ENCODE results near the gene PRSS36.

Gene PRSS36

DNA sequence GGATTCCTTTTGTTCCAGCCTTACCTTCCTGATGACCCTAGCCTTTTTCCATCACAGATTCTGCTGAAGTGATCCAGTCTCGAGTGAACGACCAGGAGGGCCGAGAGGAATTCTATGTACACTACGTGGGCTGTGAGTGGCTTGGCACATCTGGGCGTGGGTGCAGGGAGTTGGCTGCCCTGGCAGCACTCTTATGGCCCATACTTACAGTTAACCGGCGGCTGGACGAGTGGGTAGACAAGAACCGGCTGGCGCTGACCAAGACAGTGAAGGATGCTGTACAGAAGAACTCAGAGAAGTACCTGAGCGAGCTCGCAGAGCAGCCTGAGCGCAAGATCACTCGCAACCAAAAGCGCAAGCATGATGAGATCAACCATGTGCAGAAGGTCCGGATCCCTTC, 29.7 kb downstream of the PRSS36 start:
- Histone ChIP-seq H3K27me3 (ENCODE audit: insufficient read depth, low read length, poor library complexity) (no peaks in the 10 kb centered on the region), H3K18ac (ENCODE audit: low read length) (no peak overlapping the region), H3K23ac (ENCODE audit: low read length) (no peak overlapping the region), H3K56ac (ENCODE audit: low read length) (no peak overlapping the region), H3K4me3 (ENCODE audit: low read length) (no peak overlapping the region), H2BK5ac (ENCODE audit: low read length) (no peak overlapping the region), H3K36me3 (ENCODE audit: control insufficient read depth, insufficient read depth, low read length) (peaks cover 4% of the 10 kb centered on the region), H4K5ac (ENCODE audit: low read length) (no peak overlapping the region), H3K4me1 (ENCODE audit: control insufficient read depth, low read depth, low read length) (no peaks in the 10 kb centered on the region), H2BK15ac (replicated peaks; ENCODE audit: low read depth) (no peak overlapping the region), H4K8ac (ENCODE audit: low read depth, low read length) (no peak overlapping the region), H2AK5ac (ENCODE audit: low read length) (no peak overlapping the region), H3K79me2 (ENCODE audit: control insufficient read depth, insufficient read depth, low read length) (peaks cover 11% of the 10 kb centered on the region), H3K27ac (ENCODE audit: low read depth, low read length) (no peak overlapping the region), H2BK120ac (ENCODE audit: low read depth, low read length) (no peak overlapping the region), H3K4me2 (ENCODE audit: low read length) (no peak overlapping the region), H3K4ac (ENCODE audit: low read depth, low read length) (no peak overlapping the region), H3K79me1 (ENCODE audit: low read length) (peaks cover 11% of the 10 kb centered on the region), H3K9ac (ENCODE audit: low read length) (no peak overlapping the region)
- no CpG with 5 or more reads among the region's 16 CpGs for WGBS (ENCODE audit: extremely low coverage, insufficient coverage, low lambda C conversion rate)
- no peak for DNase-seq

DNA sequence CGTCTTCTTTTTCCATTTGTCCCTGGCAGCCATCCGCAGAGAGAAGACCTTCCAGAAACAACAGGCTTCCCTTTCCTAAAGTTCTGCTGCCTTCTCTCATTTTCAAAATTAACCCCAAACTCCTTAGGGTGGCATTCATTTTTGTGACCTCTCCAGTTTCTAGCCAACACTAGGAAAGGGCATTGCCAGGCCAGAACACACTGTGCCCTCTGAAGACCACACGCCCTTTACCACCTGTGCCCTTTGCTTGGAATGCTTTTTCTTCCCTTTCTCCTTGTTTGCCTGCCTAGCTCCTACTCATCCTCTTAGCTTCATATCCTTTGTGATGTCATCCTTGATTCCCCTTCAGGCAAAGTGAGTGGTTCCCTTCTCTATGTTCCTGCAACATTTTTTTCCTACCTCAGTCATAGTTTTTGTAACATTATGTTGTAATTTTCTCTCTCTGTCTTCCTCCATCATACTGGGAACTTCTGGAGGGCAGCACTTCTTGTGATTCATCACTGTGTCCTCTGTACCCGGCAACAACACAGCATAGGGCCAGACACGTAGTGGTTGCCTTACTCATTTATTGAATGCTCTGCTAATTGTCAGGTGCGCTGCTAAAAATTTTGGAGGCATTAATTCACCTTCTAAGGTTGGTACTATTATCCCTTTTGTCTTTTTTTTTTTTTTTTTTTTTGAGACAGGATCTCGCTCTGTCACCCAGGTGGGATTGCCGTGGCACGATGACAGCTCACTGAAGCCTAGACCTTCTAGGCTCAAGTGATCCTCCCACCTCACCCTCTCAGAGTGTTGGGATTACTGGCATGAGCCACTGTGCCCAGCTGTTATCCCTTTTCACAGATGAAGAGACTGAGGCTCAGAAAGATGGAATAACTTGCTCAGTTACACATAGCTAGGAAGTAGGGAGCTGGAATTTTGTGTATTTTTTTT, 31.4 kb downstream of the PRSS36 start:
- Histone ChIP-seq H3K79me2 (ENCODE audit: control insufficient read depth, insufficient read depth, low read length) (peaks cover 11% of the 10 kb centered on the region), H2BK15ac (replicated peaks; ENCODE audit: low read depth) (no peak overlapping the region), H3K23ac (ENCODE audit: low read length) (no peak overlapping the region), H3K4me2 (ENCODE audit: low read length) (peak overlapping the region; percentile 100), H3K4ac (ENCODE audit: low read depth, low read length) (no peak overlapping the region), H3K27me3 (ENCODE audit: insufficient read depth, low read length, poor library complexity) (no peaks in the 10 kb centered on the region), H3K18ac (ENCODE audit: low read length) (no peak overlapping the region), H4K5ac (ENCODE audit: low read length) (no peak overlapping the region), H2AK5ac (ENCODE audit: low read length) (no peak overlapping the region), H3K4me3 (ENCODE audit: low read length) (peak overlapping the region; percentile 90), H2BK5ac (ENCODE audit: low read length) (no peak overlapping the region), H4K8ac (ENCODE audit: low read depth, low read length) (no peak overlapping the region), H3K79me1 (ENCODE audit: low read length) (peaks cover 11% of the 10 kb centered on the region), H3K9ac (ENCODE audit: low read length) (peak overlapping the region; percentile 93), H3K56ac (ENCODE audit: low read length) (peak overlapping the region; percentile 96), H2BK120ac (ENCODE audit: low read depth, low read length) (no peak overlapping the region), H3K27ac (ENCODE audit: low read depth, low read length) (no peak overlapping the region), H3K4me1 (ENCODE audit: control insufficient read depth, low read depth, low read length) (no peaks in the 10 kb centered on the region), H3K36me3 (ENCODE audit: control insufficient read depth, insufficient read depth, low read length) (peaks cover 4% of the 10 kb centered on the region)
- no CpG with 5 or more reads among the region's 9 CpGs for WGBS (ENCODE audit: extremely low coverage, insufficient coverage, low lambda C conversion rate)
- no peak for DNase-seq

DNA sequence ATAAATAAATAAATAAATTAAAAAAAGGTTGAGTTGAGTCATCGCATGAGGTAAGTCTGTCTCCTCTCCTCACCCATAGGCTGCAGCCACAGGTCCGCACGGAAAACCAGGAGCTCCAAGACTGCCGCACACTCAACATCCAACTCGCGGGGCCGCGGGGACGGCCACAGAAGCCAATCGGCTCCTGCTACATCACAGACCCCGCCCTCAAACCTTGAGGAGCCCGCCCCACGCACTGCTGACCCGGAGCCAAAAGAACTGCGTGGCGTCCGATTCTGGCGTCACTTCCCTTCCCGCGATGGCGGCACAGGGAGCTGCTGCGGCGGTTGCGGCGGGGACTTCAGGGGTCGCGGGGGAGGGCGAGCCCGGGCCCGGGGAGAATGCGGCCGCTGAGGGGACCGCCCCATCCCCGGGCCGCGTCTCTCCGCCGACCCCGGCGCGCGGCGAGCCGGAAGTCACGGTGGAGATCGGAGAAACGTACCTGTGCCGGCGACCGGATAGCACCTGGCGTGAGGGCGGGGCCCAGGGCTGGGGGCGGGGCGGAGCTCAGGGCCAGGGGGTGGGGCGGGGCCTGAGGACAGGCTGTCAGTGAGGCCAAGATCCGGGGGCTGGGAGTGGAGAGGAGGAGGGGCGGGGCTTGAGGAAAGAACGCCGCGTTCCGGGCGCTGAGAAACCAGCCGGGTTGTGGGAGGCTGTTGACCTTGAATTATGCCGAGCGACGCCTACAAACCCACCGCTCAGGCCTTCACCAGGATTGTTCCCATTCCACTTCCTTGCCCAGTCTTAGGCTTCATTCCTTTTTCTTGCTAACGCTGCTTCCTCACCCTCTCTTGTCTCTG, 32.3 kb downstream of the PRSS36 start, which contains the start of gene KAT8:
Gene KAT8, plus strand, starts transcription at position 281 of the 839 bp plus-strand sequence. Its CDS starts 18 bp downstream, at position 299.
- Histone ChIP-seq H3K27ac (ENCODE audit: low read depth, low read length) (peak within 1 kb of the TSS; percentile 80), H3K4me3 (ENCODE audit: low read length) (peak within 1 kb of the TSS; percentile 90), H3K36me3 (ENCODE audit: control insufficient read depth, insufficient read depth, low read length) (peaks cover 4% of the 10 kb centered on the region), H3K56ac (ENCODE audit: low read length) (peak within 1 kb of the TSS; percentile 96), H4K5ac (ENCODE audit: low read length) (no peak within 1 kb of the TSS), H3K9ac (ENCODE audit: low read length) (peak within 1 kb of the TSS; percentile 93), H3K4me1 (ENCODE audit: control insufficient read depth, low read depth, low read length) (no peaks in the 10 kb centered on the region), H2BK120ac (ENCODE audit: low read depth, low read length) (peak within 1 kb of the TSS; percentile 48), H2AK5ac (ENCODE audit: low read length) (no peak within 1 kb of the TSS), H3K79me1 (ENCODE audit: low read length) (peaks cover 11% of the 10 kb centered on the region), H3K4ac (ENCODE audit: low read depth, low read length) (peak within 1 kb of the TSS; percentile 76), H3K79me2 (ENCODE audit: control insufficient read depth, insufficient read depth, low read length) (peaks cover 11% of the 10 kb centered on the region), H3K23ac (ENCODE audit: low read length) (no peak within 1 kb of the TSS), H2BK15ac (replicated peaks; ENCODE audit: low read depth) (no peak within 1 kb of the TSS), H2BK5ac (ENCODE audit: low read length) (no peak within 1 kb of the TSS), H3K18ac (ENCODE audit: low read length) (peak within 1 kb of the TSS; percentile 99), H4K8ac (ENCODE audit: low read depth, low read length) (no peak within 1 kb of the TSS), H3K27me3 (ENCODE audit: insufficient read depth, low read length, poor library complexity) (no peaks in the 10 kb centered on the region), H3K4me2 (ENCODE audit: low read length) (peak within 1 kb of the TSS; percentile 100)
- DNase-seq: peak; percentile 99
- WGBS (ENCODE audit: extremely low coverage, insufficient coverage, low lambda C conversion rate): no CpG with 5 or more reads among the region's 68 CpGs

DNA sequence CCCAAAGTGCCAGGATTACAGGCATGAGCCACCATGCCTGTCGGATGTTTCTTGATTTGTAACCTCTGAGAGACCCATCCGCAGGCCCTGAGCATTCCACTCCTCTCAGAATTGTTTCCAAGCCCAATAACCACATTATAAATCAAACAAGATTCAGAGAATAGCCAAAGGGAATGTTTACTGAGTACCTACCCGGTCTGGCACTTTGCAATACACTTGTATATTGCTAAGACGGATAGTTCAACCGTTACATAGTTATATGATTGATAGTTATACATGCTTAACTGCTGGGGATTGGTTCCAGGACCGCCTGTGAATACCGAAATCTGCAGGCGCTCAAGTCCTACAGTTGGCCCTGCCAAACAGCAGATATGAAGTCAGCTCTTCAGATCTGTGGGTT, 35.4 kb downstream of the PRSS36 start:
- Histone ChIP-seq H3K27ac (ENCODE audit: low read depth, low read length) (no peak overlapping the region), H2AK5ac (ENCODE audit: low read length) (no peak overlapping the region), H3K4me2 (ENCODE audit: low read length) (no peak overlapping the region), H2BK120ac (ENCODE audit: low read depth, low read length) (no peak overlapping the region), H3K23ac (ENCODE audit: low read length) (no peak overlapping the region), H3K27me3 (ENCODE audit: insufficient read depth, low read length, poor library complexity) (no peaks in the 10 kb centered on the region), H3K56ac (ENCODE audit: low read length) (no peak overlapping the region), H3K4me1 (ENCODE audit: control insufficient read depth, low read depth, low read length) (no peaks in the 10 kb centered on the region), H4K8ac (ENCODE audit: low read depth, low read length) (no peak overlapping the region), H3K18ac (ENCODE audit: low read length) (no peak overlapping the region), H3K79me2 (ENCODE audit: control insufficient read depth, insufficient read depth, low read length) (peaks cover 11% of the 10 kb centered on the region), H2BK5ac (ENCODE audit: low read length) (no peak overlapping the region), H3K36me3 (ENCODE audit: control insufficient read depth, insufficient read depth, low read length) (peaks cover 4% of the 10 kb centered on the region), H3K4me3 (ENCODE audit: low read length) (no peak overlapping the region), H4K5ac (ENCODE audit: low read length) (no peak overlapping the region), H3K79me1 (ENCODE audit: low read length) (peaks cover 15% of the 10 kb centered on the region), H2BK15ac (replicated peaks; ENCODE audit: low read depth) (no peak overlapping the region), H3K9ac (ENCODE audit: low read length) (no peak overlapping the region), H3K4ac (ENCODE audit: low read depth, low read length) (no peak overlapping the region)
- WGBS (ENCODE audit: extremely low coverage, insufficient coverage, low lambda C conversion rate): no CpG with 5 or more reads among the region's 8 CpGs
- DNase-seq: no peak

DNA sequence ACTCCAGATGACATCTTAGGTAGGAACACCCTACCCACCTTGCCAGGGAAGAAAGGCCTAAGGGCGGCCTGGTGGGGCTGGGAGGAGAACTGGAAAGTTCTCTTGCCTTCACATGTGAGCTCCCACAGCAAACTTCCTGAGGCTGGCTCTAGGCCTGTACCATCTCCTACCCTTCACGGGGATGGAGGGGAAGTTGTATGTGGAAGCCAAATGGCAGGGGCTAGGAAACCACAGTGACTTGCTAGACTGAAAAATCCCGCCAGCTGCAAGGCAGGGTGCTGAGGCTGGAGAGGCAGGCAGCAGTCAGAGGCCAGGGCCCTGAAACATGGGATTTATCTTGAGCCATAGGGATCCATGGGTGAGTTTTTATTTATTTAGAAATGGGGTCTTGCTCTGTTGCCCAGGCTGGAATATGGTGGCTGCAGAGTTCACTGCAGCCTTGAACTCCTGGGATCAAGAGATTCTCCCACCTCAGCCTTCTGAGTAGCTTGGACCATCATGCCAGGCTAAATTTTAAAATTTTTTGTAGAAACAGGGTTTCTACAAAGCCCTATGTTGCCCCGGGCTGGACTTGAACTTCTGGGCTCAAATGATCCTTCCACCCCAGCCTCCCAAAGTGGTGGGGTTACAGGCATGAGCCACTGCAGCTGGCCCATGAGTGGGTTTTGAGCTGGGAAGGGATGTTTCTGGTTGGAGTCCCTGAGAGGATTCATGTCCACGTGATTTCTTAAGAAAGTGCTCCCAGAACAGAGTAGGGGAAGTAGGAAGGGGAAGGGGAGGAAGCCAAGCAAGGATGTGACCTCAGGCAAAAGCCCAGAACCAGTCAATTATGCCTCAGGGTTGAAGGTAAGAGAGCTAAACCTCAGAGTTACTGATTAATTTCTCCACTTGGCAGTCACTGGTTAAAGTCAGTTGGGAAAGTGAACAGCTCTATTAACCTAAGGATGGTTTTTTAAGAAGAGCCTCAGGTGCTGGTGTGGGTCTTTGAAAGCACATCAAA, 36.4 kb downstream of the PRSS36 start:
- Histone ChIP-seq H2AK5ac (ENCODE audit: low read length) (no peak overlapping the region), H3K36me3 (ENCODE audit: control insufficient read depth, insufficient read depth, low read length) (peaks cover 4% of the 10 kb centered on the region), H4K8ac (ENCODE audit: low read depth, low read length) (no peak overlapping the region), H2BK5ac (ENCODE audit: low read length) (no peak overlapping the region), H3K79me2 (ENCODE audit: control insufficient read depth, insufficient read depth, low read length) (peaks cover 5% of the 10 kb centered on the region), H3K4me1 (ENCODE audit: control insufficient read depth, low read depth, low read length) (no peaks in the 10 kb centered on the region), H3K18ac (ENCODE audit: low read length) (no peak overlapping the region), H3K4me2 (ENCODE audit: low read length) (no peak overlapping the region), H3K23ac (ENCODE audit: low read length) (no peak overlapping the region), H4K5ac (ENCODE audit: low read length) (no peak overlapping the region), H3K4me3 (ENCODE audit: low read length) (no peak overlapping the region), H3K9ac (ENCODE audit: low read length) (no peak overlapping the region), H3K4ac (ENCODE audit: low read depth, low read length) (no peak overlapping the region), H3K56ac (ENCODE audit: low read length) (no peak overlapping the region), H3K79me1 (ENCODE audit: low read length) (peaks cover 9% of the 10 kb centered on the region), H3K27ac (ENCODE audit: low read depth, low read length) (no peak overlapping the region), H2BK15ac (replicated peaks; ENCODE audit: low read depth) (no peak overlapping the region), H3K27me3 (ENCODE audit: insufficient read depth, low read length, poor library complexity) (no peaks in the 10 kb centered on the region), H2BK120ac (ENCODE audit: low read depth, low read length) (no peak overlapping the region)
- no CpG with 5 or more reads among the region's 5 CpGs for WGBS (ENCODE audit: extremely low coverage, insufficient coverage, low lambda C conversion rate)
- DNase-seq: no peak

All from mesendoderm (in vitro differentiated cells).